HG03045 (cell line): ENCODE measurements around the gene RNF213.
A peak's percentile ranks its signal among the peaks of the same experiment; 100 is the strongest.
"Not testable (repeated sequence)": the region's sequence is repeated elsewhere in the genome, so short reads cannot be mapped to it uniquely, and the experiment has no call there.

ENCODE experiments used
- ATAC-seq: cut with Tn5 transposase; IDR thresholded peaks from one replicate; pipeline ENCODE4 v1.9.1; 2021; ENCODE audit warnings: mild to moderate bottlenecking, moderate library complexity; ENCODE audit not compliant: unreplicated experiment

RNF213 gene

GRCh38 chr17:80248894-80249710, 11.6 kb upstream of the RNF213 start:
- ATAC-seq = no peak

- no peak for ATAC-seq
Measured at GRCh38 chr17:80251966-80252365, 8.7 kb upstream of the RNF213 start.

DNA sequence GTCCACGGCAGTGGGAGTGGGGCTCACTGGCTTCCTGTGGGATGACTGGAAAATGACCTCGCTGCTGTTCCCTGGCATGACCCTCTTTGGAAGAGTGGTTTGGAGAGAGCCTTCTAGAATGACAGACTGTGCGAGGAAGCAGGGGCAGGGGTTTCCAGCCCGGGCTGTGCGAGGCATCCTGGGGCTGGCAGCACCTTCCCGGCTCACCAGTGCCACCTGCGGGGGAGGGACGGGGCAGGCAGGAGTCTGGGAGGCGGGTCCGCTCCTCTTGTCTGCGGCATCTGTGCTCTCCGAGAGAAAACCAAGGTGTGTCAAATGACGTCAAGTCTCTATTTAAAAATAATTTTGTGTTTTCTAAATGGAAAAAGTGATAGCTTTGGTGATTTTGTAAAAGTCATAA, 7.8 kb upstream of the RNF213 start:
- no peak for ATAC-seq

DNA sequence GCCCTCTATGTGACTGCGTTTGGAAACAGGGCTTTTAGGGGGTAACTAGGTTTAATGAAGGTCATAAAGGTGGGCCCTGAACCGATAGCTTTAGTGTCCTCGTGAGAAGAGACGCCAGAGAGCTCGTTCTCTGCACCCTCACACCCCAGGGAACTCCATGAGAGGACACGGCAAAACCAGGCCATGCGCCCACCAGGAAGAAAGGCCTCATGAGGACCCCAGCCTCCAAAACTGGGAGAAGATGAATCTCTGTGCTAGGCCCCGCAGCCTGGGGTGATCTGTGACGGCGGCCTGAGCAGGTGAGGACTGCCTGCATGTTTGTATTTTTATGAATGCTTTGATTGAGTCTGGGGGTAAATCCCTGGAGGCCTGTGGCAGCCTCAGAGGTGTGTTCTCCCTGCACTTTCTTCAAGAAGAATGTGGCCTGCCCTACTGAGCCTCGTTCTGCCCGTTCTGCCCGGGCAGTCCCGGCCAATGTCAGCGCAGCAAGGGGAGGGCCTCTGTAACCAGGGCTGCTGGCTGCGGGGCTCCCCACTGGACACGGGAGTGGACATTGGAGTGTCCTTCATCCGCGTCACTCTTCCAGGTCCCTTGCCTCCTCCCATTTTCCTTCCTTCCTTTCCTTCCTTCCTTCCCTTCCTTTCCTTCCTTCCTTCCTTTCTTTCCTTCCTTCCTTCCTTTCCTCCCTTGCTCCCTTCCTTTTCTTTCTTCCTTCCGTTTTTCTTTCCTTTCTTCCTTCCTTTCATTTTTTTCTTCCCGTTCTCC, 6.8 kb upstream of the RNF213 start:
- ATAC-seq = no peak

GRCh38 chr17:80254396-80255251, 6.0 kb upstream of the RNF213 start:
- ATAC-seq = no peak

DNA sequence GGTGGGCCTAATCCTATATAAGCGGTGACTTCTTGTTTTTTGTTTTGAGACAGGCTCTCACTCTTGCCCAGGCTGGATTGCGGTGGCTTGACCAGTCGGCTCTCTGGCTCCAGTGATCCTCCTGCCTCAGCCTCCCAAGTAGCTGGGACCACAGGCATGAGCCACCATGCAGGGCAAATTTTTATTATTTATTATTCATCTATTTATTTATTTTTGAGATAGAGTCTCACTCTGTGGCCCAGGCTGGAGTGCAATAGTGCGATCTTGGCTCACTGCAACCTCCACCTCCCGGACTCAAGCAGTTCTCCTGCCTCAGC, 4.7 kb upstream of the RNF213 start:
- ATAC-seq = no peak

- ATAC-seq = no peak
Measured at GRCh38 chr17:80257716-80258213, 2.9 kb upstream of the RNF213 start.

DNA sequence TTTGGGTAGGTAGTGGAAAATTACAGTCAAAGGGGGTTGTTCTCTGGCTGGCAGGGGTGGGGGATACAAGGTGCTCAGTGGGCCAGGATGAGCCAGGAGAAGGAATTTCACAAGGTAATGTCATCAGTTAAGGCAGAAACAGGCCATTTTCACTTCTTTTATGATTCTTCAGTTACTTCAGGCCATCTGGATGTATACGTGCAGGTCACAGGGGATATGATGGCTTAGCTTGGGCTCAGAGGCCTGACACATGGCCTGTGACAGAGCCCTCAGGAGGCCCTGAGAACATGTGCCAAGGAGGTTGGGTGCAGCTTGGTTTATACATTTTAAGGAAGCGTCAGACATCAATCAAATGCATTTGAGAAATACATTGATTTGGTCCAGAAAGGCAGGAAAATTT, 2.4 kb upstream of the RNF213 start:
- not testable (repeated sequence) for ATAC-seq

GRCh38 chr17:80259457-80260068, 1.1 kb upstream of the RNF213 start:
- no peak for ATAC-seq

- ATAC-seq = peak; percentile 38
Measured at GRCh38 chr17:80260069-80260535, 550 bp upstream of the RNF213 start.

- peak; percentile 2 for ATAC-seq
Measured at GRCh38 chr17:80261159-80261894, 675 bp downstream of the RNF213 start.

- no peak for ATAC-seq
Measured at GRCh38 chr17:80261895-80262279, 1.2 kb downstream of the RNF213 start.

- ATAC-seq = no peak
Measured at GRCh38 chr17:80262291-80262690, 1.6 kb downstream of the RNF213 start.

GRCh38 chr17:80262775-80263244, 2.2 kb downstream of the RNF213 start:
- no peak for ATAC-seq

DNA sequence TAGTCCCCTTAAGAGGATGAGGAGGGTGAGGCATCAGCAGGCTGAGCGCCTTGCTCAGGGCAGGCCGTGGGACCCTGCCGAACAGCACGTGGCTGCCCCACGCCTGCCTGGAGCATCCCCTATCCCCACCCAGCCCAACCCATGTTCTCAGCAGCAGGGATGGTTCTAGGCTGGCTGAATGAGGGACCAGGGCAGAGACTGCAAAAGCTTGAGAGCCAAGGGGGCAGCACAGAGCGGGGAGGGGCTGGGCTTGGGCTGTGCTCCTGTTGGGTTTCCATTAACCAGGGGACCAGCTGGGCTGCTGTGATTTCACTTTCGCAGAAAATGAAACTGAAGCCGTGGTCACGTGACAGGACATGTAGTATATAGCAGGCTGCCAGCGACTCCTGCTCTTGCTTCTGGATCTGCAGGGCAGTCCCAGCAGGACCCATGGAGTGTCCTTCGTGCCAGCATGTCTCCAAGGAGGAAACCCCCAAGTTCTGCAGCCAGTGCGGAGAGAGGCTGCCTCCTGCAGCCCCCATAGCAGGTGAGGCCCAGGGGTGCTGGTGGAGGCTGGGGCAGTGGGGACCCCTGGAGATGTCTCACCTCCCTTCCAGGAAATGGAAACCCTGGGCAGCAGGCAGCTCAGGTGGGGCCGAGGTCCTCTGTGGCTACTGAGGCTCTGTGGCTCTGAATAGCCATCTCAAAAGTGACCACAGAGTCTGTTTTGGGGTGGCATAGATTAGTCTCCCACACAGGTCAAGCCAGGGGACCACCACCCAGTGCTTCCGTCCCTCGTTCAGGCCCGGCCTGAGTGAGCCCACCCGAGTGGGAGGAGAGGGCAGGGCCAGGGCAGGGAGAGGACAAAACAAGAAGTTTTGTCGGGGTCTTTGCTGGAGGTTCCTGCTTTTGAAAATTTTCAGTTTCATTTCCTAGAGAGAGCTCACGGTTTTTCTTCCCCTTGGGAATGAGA, 2.9 kb downstream of the RNF213 start:
- peak; percentile 36 for ATAC-seq

DNA sequence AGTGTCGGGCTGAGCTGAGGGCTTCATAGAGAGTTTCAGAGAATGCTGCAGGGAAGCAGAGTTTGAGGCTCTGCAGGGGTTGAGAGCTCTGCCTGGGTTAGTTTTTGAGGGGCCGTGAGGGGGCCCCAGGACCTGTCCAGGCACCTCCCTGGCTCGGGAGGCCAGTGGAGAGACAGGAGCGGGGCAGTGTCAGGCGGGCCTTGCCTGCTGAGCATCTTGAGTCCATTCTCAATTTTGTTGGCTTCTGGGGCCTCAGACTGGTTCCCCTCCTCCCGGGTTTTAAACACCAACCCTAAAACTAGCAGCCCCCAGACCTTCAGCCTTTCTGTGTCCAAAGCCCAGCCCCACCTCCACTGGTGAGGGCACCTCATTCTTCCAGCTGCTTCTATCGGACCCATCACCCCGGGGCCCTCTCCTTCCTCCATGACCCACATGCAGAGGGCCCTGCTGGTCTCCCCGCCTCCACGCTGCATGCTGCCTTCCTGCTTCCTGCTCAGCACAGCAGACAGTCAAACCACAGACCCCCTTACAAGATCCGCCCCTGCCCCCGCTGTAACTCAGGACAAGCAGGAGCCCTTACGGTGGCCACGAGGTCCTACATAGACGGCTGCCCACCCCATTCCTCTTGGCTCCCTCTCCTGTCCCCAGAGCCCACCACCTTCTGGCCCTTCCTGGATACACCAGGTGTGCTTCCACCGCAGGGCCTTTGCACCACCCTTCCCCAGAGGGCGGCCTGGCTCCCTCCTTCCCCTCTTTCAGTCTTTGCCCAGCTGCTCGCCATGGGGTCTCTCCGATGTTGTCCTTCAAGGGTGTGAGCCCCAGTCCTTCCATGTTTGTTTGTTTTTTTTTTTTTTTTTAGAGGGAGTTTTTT, 3.8 kb downstream of the RNF213 start:
- ATAC-seq = no peak

DNA sequence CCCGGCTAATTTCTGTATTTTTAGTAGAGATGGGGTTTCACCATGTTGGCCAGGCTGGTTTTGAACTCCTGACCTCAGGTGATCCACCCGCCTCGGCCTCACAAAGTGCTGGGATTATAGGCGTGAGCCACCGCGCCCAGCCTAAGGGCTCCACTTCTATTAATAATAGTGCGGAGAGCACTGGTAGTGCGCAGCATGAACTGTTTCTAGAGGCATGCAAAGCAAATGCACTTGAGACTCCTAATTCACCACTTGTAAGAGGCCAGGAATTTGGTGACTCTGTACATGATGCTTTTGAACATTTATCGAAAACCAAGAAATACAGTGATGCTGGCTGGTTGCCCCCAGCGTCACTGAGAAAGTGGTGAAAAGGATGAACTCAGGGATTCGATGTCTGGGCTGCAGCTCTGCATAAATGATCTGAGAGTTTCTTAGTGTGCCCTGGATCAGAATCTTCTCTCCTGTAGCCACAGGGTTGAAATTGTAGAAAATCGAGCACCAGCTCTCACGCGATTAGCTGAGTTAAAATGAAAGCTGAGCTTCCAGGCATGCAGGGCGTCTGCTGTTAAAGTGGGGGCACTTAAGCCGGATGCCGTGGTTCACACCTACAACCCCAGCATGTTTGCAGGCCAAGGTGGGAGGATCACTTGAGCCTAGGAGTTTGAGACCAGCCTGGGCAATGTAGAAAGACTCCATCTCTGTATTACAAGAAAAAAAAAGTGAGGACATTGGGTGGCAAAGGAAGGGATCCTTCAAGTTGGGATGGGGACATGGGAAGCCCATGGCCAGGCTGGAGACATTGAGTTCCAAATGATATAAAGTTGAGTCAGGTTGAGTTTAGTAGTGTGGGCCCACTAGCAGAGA, 4.8 kb downstream of the RNF213 start:
- ATAC-seq = no peak
